Endothelial cell of umbilical vein (primary cell): ENCODE measurements around the gene CTBP2. TPM values are rescaled to one million over a fixed set of nuclear protein-coding genes. Genes with fewer than 3 reads are reported as not detected.
A peak's percentile ranks its signal among the peaks of the same experiment; 100 is the strongest.

ENCODE experiments used
- BruUV-seq: library from RNA; stranded (reverse); fragments of 400-500 nt; replicated peaks from 2 replicates; lab custom pipeline; 2021; lab: Mats Ljungman, UMichigan
- CTCF ChIA-PET: fragments of 300-600, 350-600 bp; sonication (Branson Sonifier 250); formaldehyde crosslinking; loops from one replicate; lab custom pipeline; 2021; ENCODE audit warnings: antibody characterized with exemption, inconsistent platforms; lab: Charles Lee
- POLR2A ChIA-PET: fragments of 300-600, 350-600 bp; sonication (Branson Sonifier 250); formaldehyde crosslinking; loops from one replicate; lab custom pipeline; 2021; ENCODE audit warnings: antibody characterized with exemption, inconsistent platforms; lab: Charles Lee
- DNase-seq: peaks from one replicate; pipeline ENCODE4 v3.0.0-alpha.2; 2011; ENCODE audit warnings: low read depth, low spot score
- FAIRE-seq: peaks from 2 replicates; lab custom pipeline; 2011; peaks lifted over from hg19 to GRCh38; lab: Jason Lieb, UNC
- H2AFZ ChIP-seq: 2 replicates; pipeline ENCODE4 v1.6.0; 2012; ENCODE audit warnings: low read depth, low read length, control low read depth, inconsistent platforms
- H3K27ac ChIP-seq: 2 replicates; pipeline ENCODE4 v1.5.1; 2011; ENCODE audit warnings: low read depth, mild to moderate bottlenecking, control low read depth, low read length, moderate library complexity; ENCODE audit not compliant: insufficient read depth
- H3K27me3 ChIP-seq, 2 experiments: 2 replicates each; pipeline versions ENCODE4 v1.6.0 to v1.6.1; 2011; ENCODE audit warnings: low read length in 2 of 2, mixed read lengths in 1 of 2; ENCODE audit not compliant: control insufficient read depth in 2 of 2, insufficient read depth in 2 of 2
- H3K36me3 ChIP-seq, 2 experiments: 2 replicates in 1 of 2; 3 replicates in 1 of 2; pipeline ENCODE4 v1.5.1; 2011; ENCODE audit warnings: low read length in 2 of 2, mild to moderate bottlenecking in 1 of 2, moderate library complexity in 1 of 2; ENCODE audit not compliant: control insufficient read depth in 2 of 2, insufficient read depth in 2 of 2; ENCODE audit errors: extremely low read depth in 1 of 2
- H3K4me1 ChIP-seq: 3 replicates; pipeline ENCODE4 v1.5.1; 2011; ENCODE audit warnings: mild to moderate bottlenecking, low read length; ENCODE audit not compliant: control insufficient read depth, insufficient read depth; ENCODE audit errors: extremely low read depth
- H3K4me2 ChIP-seq: 2 replicates; pipeline ENCODE4 v1.6.1; 2011; ENCODE audit warnings: low read length, control low read depth, mixed read lengths; ENCODE audit not compliant: insufficient read depth
- H3K4me3 ChIP-seq, 3 experiments: fragments of 200-600 bp in 1 of 3; sonication (generic), shearing (Covaris generic) in 1 of 3; replicated peaks in 1 of 3; 2 replicates each; pipeline ENCODE4 v1.5.1; 2011 to 2016; ENCODE audit warnings: control low read depth in 3 of 3, low read length in 3 of 3, mild to moderate bottlenecking in 2 of 3, inconsistent platforms in 1 of 3, low read depth in 1 of 3, moderate library complexity in 1 of 3; ENCODE audit not compliant: insufficient read depth in 1 of 3
- H3K79me2 ChIP-seq: 2 replicates; pipeline ENCODE4 v1.6.0; 2012; ENCODE audit warnings: low read length, inconsistent platforms; ENCODE audit not compliant: control insufficient read depth, insufficient read depth
- H3K9ac ChIP-seq: replicated peaks from 2 replicates; pipeline ENCODE3; 2011; ENCODE audit warnings: low read length, control low read depth; ENCODE audit not compliant: insufficient read depth; ENCODE audit errors: extremely low read depth
- H3K9me1 ChIP-seq: replicated peaks from 3 replicates; pipeline ENCODE4 v1.6.0; 2011; ENCODE audit warnings: mild to moderate bottlenecking, low read length; ENCODE audit not compliant: control insufficient read depth, insufficient read depth; ENCODE audit errors: extremely low read depth
- H3K9me3 ChIP-seq: replicated peaks from 2 replicates; pipeline ENCODE4 v1.5.1; 2012; ENCODE audit warnings: low read length, inconsistent platforms; ENCODE audit not compliant: control insufficient read depth, insufficient read depth
- H4K20me1 ChIP-seq: replicated peaks from 2 replicates; pipeline ENCODE3; 2011; ENCODE audit warnings: mild to moderate bottlenecking, low read length; ENCODE audit not compliant: control insufficient read depth, insufficient read depth; ENCODE audit errors: extremely low read depth
- EZH2 ChIP-seq: IDR thresholded peaks from 2 replicates; pipeline ENCODE4 v1.6.1; 2012; ENCODE audit warnings: borderline replicate concordance, low read depth, mild to moderate bottlenecking, moderate library complexity, low read length, inconsistent platforms; ENCODE audit not compliant: severe bottlenecking
- FOS ChIP-seq: IDR thresholded peaks from 2 replicates; pipeline ENCODE4 v1.6.1; 2011; ENCODE audit warnings: mild to moderate bottlenecking, low read length, moderate library complexity, borderline replicate concordance; ENCODE audit not compliant: insufficient read depth
- GATA2 ChIP-seq: IDR thresholded peaks from 2 replicates; pipeline ENCODE4 v1.7.0; 2011; ENCODE audit warnings: low read depth, mild to moderate bottlenecking, moderate library complexity, mixed read lengths, low read length; ENCODE audit not compliant: insufficient read length, insufficient read depth
- JUN ChIP-seq: IDR thresholded peaks from 2 replicates; pipeline ENCODE4 v1.6.1; 2011; ENCODE audit warnings: borderline replicate concordance, low read depth; ENCODE audit not compliant: insufficient read length, insufficient read depth
- MAX ChIP-seq: IDR thresholded peaks from 2 replicates; pipeline ENCODE4 v1.6.1; 2011; ENCODE audit not compliant: insufficient read depth, insufficient read length
- MYC ChIP-seq: IDR thresholded peaks from one replicate; pipeline ENCODE4 v1.6.1; 2011; ENCODE audit warnings: mild to moderate bottlenecking, low read depth, low read length
- POLR2A ChIP-seq: IDR thresholded peaks from 2 replicates; pipeline ENCODE4 v1.6.1; 2012; ENCODE audit warnings: low read depth, mild to moderate bottlenecking, control low read depth, low read length
- POLR2AphosphoS5 ChIP-seq: IDR thresholded peaks from 2 replicates; pipeline ENCODE4 v1.6.1; 2012; ENCODE audit warnings: low read depth, mild to moderate bottlenecking, control low read depth, low read length, moderate library complexity; ENCODE audit not compliant: insufficient read depth
- dilution Hi-C: fragments of 300-500 bp; cut with MboI; formaldehyde crosslinking; loops from one replicate; pipeline ENCODE4 v1.15.0; 2019; ENCODE audit warnings: low sequenced_read_pairs; ENCODE audit not compliant: extremely low pct_ligation_motif_present
- intact Hi-C: fragments of 100-400 bp; cut with micrococcal nuclease; formaldehyde crosslinking; loops from one replicate; pipeline ENCODE4 v1.10.0; 2022
- polyA plus RNA-seq, 4 experiments: library from polyadenylated mRNA; depleted of rRNA in 3 of 4; stranded (reverse) in 3 of 4; unstranded in 1 of 4; fragments of >200 nt; gene quantifications; 2 replicates each; pipeline versions ENCODE4 v1.2.1 to v1.2.3, GENCODE V29; 2011 to 2012; ENCODE audit warnings: missing spikeins in 1 of 4
- total RNA-seq: library from RNA; stranded (reverse); gene quantifications from 2 replicates; pipeline ENCODE4 v1.2.3, GENCODE V29; 2021
- TF ChIP-seq, protein P1 (sequence below), 2 donors: IDR thresholded peaks; 1 replicate in 1 of 2; 2 replicates in 1 of 2; pipeline ENCODE4 v1.5.1; 2011; ENCODE audit warnings: low read length in 2 of 2, mild to moderate bottlenecking in 2 of 2, moderate library complexity in 2 of 2, control low read depth in 1 of 2, inconsistent platforms in 1 of 2, low read depth in 1 of 2; ENCODE audit not compliant: insufficient read depth in 1 of 2; ENCODE audit errors: extremely low read depth in 1 of 2

Gene CTBP2
- total and polyA plus RNA-seq, 2 donors (not counting 3 experiments of a cell fraction or from before 2014, with no cell fraction given): 118 to 128 TPM

GRCh38 chr10:125049216-125049881 lies 111.0 kb downstream of the CTBP2 start:
- H2AFZ ChIP-seq: no peak overlapping the region

More at GRCh38 chr10:125049216-125049881, 111.0 kb downstream of the CTBP2 start:
- intact Hi-C loops (loop anchor here (5.0 to 10.0 kb wide), 3 partner anchors 108 to 665 kb away; partner anchors contain the start of gene EDRF1), dilution Hi-C loops (no loop called here)
- BruUV-seq: no TSS peak
- Histone ChIP-seq H3K27ac (no peak overlapping the region), H3K4me1 (peaks cover 26% of the 10 kb centered on the region), H3K9me3 (no peaks in the 10 kb centered on the region), H3K9ac (no peak overlapping the region), H3K79me2 (peaks cover 91% of the 10 kb centered on the region), H3K36me3 (peaks cover 0 to 5% of the 10 kb centered on the region in 2 experiments), H3K4me3 (no peak overlapping the region), H4K20me1 (no peaks in the 10 kb centered on the region), H3K9me1 (no peaks in the 10 kb centered on the region), H3K4me2 (no peak overlapping the region), H3K27me3 (no peaks in the 10 kb centered on the region)
- CTCF ChIA-PET: interaction anchor here (1.2 to 7.6 kb wide), 4 partner anchors 8 to 38 kb away, joined by 3 to 159 read pairs (median 4); no protein-coding TSS in a partner anchor
- FAIRE-seq (peak; percentile 18), DNase-seq (peak; percentile 87)
- POLR2A ChIA-PET: no interaction called here
- TF ChIP-seq FOS (no peak), POLR2AphosphoS5 (no peak), POLR2A (no peak), MYC (no peak), EZH2 (no peak), JUN (no peak), MAX (no peak), GATA2 (no peak)
- TF ChIP-seq, protein P1, sequence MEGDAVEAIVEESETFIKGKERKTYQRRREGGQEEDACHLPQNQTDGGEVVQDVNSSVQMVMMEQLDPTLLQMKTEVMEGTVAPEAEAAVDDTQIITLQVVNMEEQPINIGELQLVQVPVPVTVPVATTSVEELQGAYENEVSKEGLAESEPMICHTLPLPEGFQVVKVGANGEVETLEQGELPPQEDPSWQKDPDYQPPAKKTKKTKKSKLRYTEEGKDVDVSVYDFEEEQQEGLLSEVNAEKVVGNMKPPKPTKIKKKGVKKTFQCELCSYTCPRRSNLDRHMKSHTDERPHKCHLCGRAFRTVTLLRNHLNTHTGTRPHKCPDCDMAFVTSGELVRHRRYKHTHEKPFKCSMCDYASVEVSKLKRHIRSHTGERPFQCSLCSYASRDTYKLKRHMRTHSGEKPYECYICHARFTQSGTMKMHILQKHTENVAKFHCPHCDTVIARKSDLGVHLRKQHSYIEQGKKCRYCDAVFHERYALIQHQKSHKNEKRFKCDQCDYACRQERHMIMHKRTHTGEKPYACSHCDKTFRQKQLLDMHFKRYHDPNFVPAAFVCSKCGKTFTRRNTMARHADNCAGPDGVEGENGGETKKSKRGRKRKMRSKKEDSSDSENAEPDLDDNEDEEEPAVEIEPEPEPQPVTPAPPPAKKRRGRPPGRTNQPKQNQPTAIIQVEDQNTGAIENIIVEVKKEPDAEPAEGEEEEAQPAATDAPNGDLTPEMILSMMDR (IDR thresholded peaks at IDR 0.05; ENCODE audit: extremely low read depth in 1 of 2, insufficient read depth in 1 of 2, low read depth in 1 of 2, low read length in 2 of 2): no peak
